GM12865 (cell line): ENCODE data around the gene LCP2.
A peak's percentile ranks its signal among the peaks of the same experiment; 100 is the strongest.

ENCODE experiments used
- DNase-seq: peaks from one replicate; pipeline ENCODE4 v3.0.0; 2010; ENCODE audit warnings: low read depth
- H3K4me3 ChIP-seq: 2 replicates; pipeline ENCODE4 v1.5.1; 2011; ENCODE audit warnings: mild to moderate bottlenecking, low read depth, low read length, control low read depth
- CTCF ChIP-seq: IDR thresholded peaks from 2 replicates; pipeline ENCODE4 v1.5.1; 2011; ENCODE audit warnings: low read length, control low read depth, low read depth, inconsistent platforms; ENCODE audit not compliant: insufficient read depth; ENCODE audit errors: missing control alignments

The LCP2 gene

GRCh38 chr5:170297589-170298462 is at the start of gene LCP2:
Gene LCP2 (minus strand): TSS chr5:170297777. CDS start chr5:170297611, 166 bp downstream.
- DNase-seq: peak; percentile 63

DNA sequence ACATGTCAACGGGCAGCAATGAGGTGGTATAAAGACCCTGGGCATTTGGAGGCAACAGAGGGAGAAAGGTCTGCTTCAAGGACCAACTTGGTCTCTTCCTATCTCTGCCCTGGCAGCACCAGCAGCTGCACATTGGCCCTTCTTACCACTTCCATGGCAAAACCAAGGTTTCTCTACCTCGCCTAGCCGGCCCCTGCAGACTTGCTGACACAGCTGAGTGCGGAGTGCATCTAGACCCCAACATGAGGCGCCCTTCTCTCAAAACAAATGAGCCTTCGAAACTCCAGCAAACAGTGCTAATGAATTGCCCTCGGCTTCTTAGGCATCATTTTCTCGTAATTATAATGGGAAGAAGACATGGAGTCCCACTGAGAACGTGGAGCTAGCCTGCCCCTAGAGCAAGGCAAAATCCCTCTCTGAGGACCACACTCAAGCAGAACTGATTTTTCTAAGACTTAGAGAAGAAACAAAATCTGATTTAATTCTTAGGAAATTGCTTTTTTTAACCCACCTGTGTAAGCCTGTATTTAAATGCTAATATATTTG is 49.5 kb upstream of the LCP2 start:
- no peak for TF ChIP-seq CTCF
- no peak overlapping the region for H3K4me3 ChIP-seq
- no peak for DNase-seq

More at GRCh38 chr5:170297589-170298462, at the start of gene LCP2:
- peak within 1 kb of the TSS; percentile 79 for H3K4me3 ChIP-seq
- no peak for TF ChIP-seq CTCF

- H3K4me3 ChIP-seq: no peak overlapping the region
- no peak for DNase-seq
- TF ChIP-seq CTCF: no peak
Observed at GRCh38 chr5:170345971-170346370, 48.4 kb upstream of the LCP2 start.

DNA sequence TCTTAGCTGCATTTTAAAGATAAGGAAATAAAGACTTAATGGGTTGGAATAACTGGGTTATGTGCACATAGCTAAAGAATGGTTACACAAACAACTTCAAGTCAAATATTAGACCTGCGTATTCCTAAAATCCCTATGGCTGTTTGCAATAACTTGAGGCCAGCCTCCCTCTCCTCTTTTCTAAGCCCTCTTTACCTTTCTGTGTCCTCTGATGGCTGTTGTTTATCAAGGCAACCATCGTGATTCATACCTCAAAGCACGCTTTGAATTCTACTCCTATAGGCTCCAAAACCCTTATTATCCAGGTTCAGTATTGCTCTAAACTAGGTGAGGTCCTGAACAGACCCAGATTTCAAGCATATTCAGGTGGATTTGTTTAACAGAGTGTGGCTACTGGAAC is 45.6 kb upstream of the LCP2 start:
- H3K4me3 ChIP-seq: no peak overlapping the region
- no peak for TF ChIP-seq CTCF
- no peak for DNase-seq

DNA sequence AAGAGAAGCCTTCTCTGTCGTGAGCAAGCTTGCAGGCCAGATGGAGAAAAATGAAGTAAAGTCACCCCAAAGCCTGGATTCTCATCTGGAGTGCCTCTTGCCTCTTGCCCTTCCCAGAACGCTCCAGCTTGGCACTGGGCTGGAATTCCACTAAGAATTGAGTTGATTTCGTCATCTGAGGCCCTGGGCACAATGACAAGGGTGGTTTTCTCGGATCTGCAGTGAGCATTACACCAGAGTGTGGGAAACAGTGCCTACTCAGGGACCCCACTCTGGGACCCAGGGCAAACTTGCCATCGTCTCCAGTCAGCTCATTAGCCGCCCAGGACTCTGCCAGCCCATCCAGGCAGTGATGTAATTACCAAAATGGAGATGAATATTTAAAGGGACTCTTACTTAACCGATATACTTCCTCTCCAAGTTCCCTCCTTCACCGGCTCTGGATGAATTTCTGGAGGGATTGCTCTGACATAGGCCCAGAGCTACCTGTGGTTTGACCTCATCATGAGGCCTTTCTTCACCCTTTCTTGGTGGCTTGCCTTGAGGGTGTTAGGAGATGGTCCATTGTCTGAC is 44.7 kb upstream of the LCP2 start:
- DNase-seq: no peak
- no peak overlapping the region for H3K4me3 ChIP-seq
- TF ChIP-seq CTCF: no peak

GRCh38 chr5:170341545-170341944 is 44.0 kb upstream of the LCP2 start:
- H3K4me3 ChIP-seq: no peak overlapping the region
- no peak for DNase-seq
- TF ChIP-seq CTCF: no peak
